HepG2 (cell line): ENCODE measurements around the gene XRCC5. TPM values are rescaled to one million over a fixed set of nuclear protein-coding genes. Genes with fewer than 3 reads are reported as not detected.

ENCODE experiments used
- AKNA ChIP-seq: sonication (generic); formaldehyde crosslinking; IDR thresholded peaks from 2 replicates; pipeline ENCODE4 v1.4.0; 2020; ENCODE audit warnings: missing genetic modification reagents, borderline replicate concordance
- CC2D1A ChIP-seq: sonication (generic); formaldehyde crosslinking; IDR thresholded peaks from 2 replicates; pipeline ENCODE4 v1.8.1; 2023; ENCODE audit warnings: mild to moderate bottlenecking, missing genetic modification reagents
- CCDC6 ChIP-seq: sonication (generic); formaldehyde crosslinking; IDR thresholded peaks from 2 replicates; pipeline ENCODE4 v1.8.1; 2022; ENCODE audit warnings: mild to moderate bottlenecking, missing genetic modification reagents, moderate library complexity
- FOXA3 ChIP-seq: IDR thresholded peaks from 2 replicates; pipeline ENCODE4 v1.6.1; 2016; ENCODE audit warnings: missing genetic modification reagents, missing compliant biosample characterization
- GFI1 ChIP-seq: sonication (generic); formaldehyde crosslinking; IDR thresholded peaks from 2 replicates; pipeline ENCODE4 v1.5.0; 2020; ENCODE audit warnings: missing genetic modification reagents, mild to moderate bottlenecking, borderline replicate concordance
- MAFG ChIP-seq: sonication (generic); formaldehyde crosslinking; IDR thresholded peaks from 2 replicates; pipeline ENCODE4 v1.5.1; 2020; ENCODE audit warnings: mild to moderate bottlenecking, missing genetic modification reagents
- MIXL1 ChIP-seq: IDR thresholded peaks from 2 replicates; pipeline ENCODE4 v1.6.1; 2016
- MYC ChIP-seq: sonication (generic); formaldehyde crosslinking; IDR thresholded peaks from 2 replicates; pipeline ENCODE4 v1.9.0; 2021; ENCODE audit warnings: missing genetic modification reagents, borderline replicate concordance
- NFATC3 ChIP-seq: sonication (generic); formaldehyde crosslinking; IDR thresholded peaks from 2 replicates; pipeline ENCODE4 v1.5.1; 2020; ENCODE audit warnings: mild to moderate bottlenecking, missing genetic modification reagents
- NRL ChIP-seq: sonication (generic); formaldehyde crosslinking; IDR thresholded peaks from 2 replicates; pipeline ENCODE4 v1.5.0; 2020; ENCODE audit warnings: missing genetic modification reagents, mild to moderate bottlenecking, moderate library complexity, borderline replicate concordance
- PHF20 ChIP-seq: sonication (generic); formaldehyde crosslinking; IDR thresholded peaks from 2 replicates; pipeline ENCODE4 v1.5.0; 2020; ENCODE audit warnings: mild to moderate bottlenecking, missing genetic modification reagents
- PHF8 ChIP-seq: sonication (generic); formaldehyde crosslinking; IDR thresholded peaks from 2 replicates; pipeline ENCODE4 v1.5.0; 2020; ENCODE audit warnings: missing genetic modification reagents
- PLRG1 ChIP-seq: fragments of 450-650 bp; conservative IDR thresholded peaks from 2 replicates; pipeline ENCODE4 v1.6.1; 2016
- PRPF4 ChIP-seq: fragments of 200-400 bp; formaldehyde crosslinking; IDR thresholded peaks from 2 replicates; pipeline ENCODE4 v1.6.1; 2016; ENCODE audit warnings: low read length, low read depth; ENCODE audit not compliant: poor library complexity, severe bottlenecking
- REXO4 ChIP-seq: sonication (generic); formaldehyde crosslinking; IDR thresholded peaks from 2 replicates; pipeline ENCODE4 v1.8.0; 2022; ENCODE audit warnings: missing genetic modification reagents, mild to moderate bottlenecking, borderline replicate concordance
- RFXAP ChIP-seq: sonication (generic); formaldehyde crosslinking; IDR thresholded peaks from 2 replicates; pipeline ENCODE4 v1.4.0; 2020; ENCODE audit warnings: missing genetic modification reagents, borderline replicate concordance
- ZBTB8A ChIP-seq: sonication (generic); formaldehyde crosslinking; IDR thresholded peaks from 2 replicates; pipeline ENCODE4 v1.4.0; 2020; ENCODE audit warnings: mild to moderate bottlenecking, low read depth, missing genetic modification reagents, borderline replicate concordance
- ZNF34 ChIP-seq: sonication (generic); formaldehyde crosslinking; IDR thresholded peaks from 2 replicates; pipeline ENCODE4 v1.4.0; 2020; ENCODE audit warnings: mild to moderate bottlenecking, missing genetic modification reagents, borderline replicate concordance
- ZNF431 ChIP-seq: sonication (generic); formaldehyde crosslinking; IDR thresholded peaks from 2 replicates; pipeline ENCODE4 v1.9.0; 2022; ENCODE audit warnings: missing genetic modification reagents, low read depth, mild to moderate bottlenecking, borderline replicate concordance
- ZNF558 ChIP-seq: sonication (generic); formaldehyde crosslinking; IDR thresholded peaks from 2 replicates; pipeline ENCODE4 v1.9.0; 2022; ENCODE audit warnings: mild to moderate bottlenecking, missing genetic modification reagents, borderline replicate concordance
- polyA plus RNA-seq, 8 experiments: library from polyadenylated mRNA; depleted of rRNA in 3 of 8; stranded (reverse) in 7 of 8; unstranded in 1 of 8; fragments of >200 nt; fragmentation: Illumina TruSeq in 4 of 8; extraction: Trizol in 4 of 8; gene quantifications; 2 replicates each; pipeline versions ENCODE4 v1.2.1 to v1.2.3, GENCODE V29; 2011 to 2016; ENCODE audit warnings: low read depth in 4 of 8, missing spikeins in 1 of 8, mixed read lengths in 1 of 8; ENCODE audit not compliant: insufficient read depth in 1 of 8
- total RNA-seq, 5 experiments: library from RNA; depleted of rRNA; stranded (reverse); fragments of >200 nt; fragmentation: Illumina TruSeq; extraction: Trizol; gene quantifications; 2 replicates each; pipeline ENCODE4 v1.2.3, GENCODE V29; 2016; ENCODE audit warnings: low read depth in 1 of 5
- TF ChIP-seq, protein P1 (sequence below): IDR thresholded peaks from 2 replicates; pipeline ENCODE4 v1.6.1; 2016; ENCODE audit warnings: low read depth, missing genetic modification reagents, missing compliant biosample characterization

XRCC5 gene
- total and polyA plus RNA-seq, 2 of the 13 experiments (the other 11 are each of a cell fraction or from before 2014, with no cell fraction given), result 264 to 454 TPM

- TF ChIP-seq AKNA (0 out of 2 replicates have a peak, but pooled peaks have one; percentile 2), CCDC6 (CRISPR knock-in tag) (peak; percentile 90), ZNF558 (CRISPR knock-in tag) (peak; percentile 91; the same call in 1 of the 2 replicates), RFXAP (CRISPR knock-in tag) (peak; percentile 84), PLRG1 (no peak), PHF20 (CRISPR knock-in tag) (peak; percentile 70), MAFG (CRISPR knock-in tag) (peak; percentile 76), ZBTB8A (CRISPR knock-in tag) (peak; percentile 25; the same call in 1 of the 2 replicates), CC2D1A (CRISPR knock-in tag) (no peak), NRL (peak; percentile 88), NFATC3 (CRISPR knock-in tag) (peak; percentile 86), PHF8 (CRISPR knock-in tag) (peak; percentile 98), MIXL1 (CRISPR knock-in tag) (no peak), MYC (peak; percentile 90), ZNF431 (CRISPR knock-in tag) (no peak), GFI1 (CRISPR knock-in tag) (peak; percentile 22; the same call in 1 of the 2 replicates), REXO4 (no peak), FOXA3 (CRISPR knock-in tag) (peak; percentile 70), ZNF34 (CRISPR knock-in tag) (no peak; the same call in 1 of the 2 replicates), PRPF4 (no peak)
- TF ChIP-seq, protein P1, sequence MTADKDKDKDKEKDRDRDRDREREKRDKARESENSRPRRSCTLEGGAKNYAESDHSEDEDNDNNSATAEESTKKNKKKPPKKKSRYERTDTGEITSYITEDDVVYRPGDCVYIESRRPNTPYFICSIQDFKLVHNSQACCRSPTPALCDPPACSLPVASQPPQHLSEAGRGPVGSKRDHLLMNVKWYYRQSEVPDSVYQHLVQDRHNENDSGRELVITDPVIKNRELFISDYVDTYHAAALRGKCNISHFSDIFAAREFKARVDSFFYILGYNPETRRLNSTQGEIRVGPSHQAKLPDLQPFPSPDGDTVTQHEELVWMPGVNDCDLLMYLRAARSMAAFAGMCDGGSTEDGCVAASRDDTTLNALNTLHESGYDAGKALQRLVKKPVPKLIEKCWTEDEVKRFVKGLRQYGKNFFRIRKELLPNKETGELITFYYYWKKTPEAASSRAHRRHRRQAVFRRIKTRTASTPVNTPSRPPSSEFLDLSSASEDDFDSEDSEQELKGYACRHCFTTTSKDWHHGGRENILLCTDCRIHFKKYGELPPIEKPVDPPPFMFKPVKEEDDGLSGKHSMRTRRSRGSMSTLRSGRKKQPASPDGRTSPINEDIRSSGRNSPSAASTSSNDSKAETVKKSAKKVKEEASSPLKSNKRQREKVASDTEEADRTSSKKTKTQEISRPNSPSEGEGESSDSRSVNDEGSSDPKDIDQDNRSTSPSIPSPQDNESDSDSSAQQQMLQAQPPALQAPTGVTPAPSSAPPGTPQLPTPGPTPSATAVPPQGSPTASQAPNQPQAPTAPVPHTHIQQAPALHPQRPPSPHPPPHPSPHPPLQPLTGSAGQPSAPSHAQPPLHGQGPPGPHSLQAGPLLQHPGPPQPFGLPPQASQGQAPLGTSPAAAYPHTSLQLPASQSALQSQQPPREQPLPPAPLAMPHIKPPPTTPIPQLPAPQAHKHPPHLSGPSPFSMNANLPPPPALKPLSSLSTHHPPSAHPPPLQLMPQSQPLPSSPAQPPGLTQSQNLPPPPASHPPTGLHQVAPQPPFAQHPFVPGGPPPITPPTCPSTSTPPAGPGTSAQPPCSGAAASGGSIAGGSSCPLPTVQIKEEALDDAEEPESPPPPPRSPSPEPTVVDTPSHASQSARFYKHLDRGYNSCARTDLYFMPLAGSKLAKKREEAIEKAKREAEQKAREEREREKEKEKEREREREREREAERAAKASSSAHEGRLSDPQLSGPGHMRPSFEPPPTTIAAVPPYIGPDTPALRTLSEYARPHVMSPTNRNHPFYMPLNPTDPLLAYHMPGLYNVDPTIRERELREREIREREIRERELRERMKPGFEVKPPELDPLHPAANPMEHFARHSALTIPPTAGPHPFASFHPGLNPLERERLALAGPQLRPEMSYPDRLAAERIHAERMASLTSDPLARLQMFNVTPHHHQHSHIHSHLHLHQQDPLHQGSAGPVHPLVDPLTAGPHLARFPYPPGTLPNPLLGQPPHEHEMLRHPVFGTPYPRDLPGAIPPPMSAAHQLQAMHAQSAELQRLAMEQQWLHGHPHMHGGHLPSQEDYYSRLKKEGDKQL (CRISPR knock-in tag), result peak; percentile 43
Measured at GRCh38 chr2:216081487-216082116, 27.5 kb upstream of the XRCC5 start, which contains the start of the genes PECR and TMEM169 (continued).
